ENCODE data around the gene RPL13. TPM values are rescaled to one million over a fixed set of nuclear protein-coding genes. Genes with fewer than 3 reads are reported as not detected.

The RPL13 gene
- total RNA-seq, 1 donor from 2014 or later = 1,029 TPM

- ATAC-seq = no peak
- intact Hi-C loops (cut with micrococcal nuclease) = no loop called here
- no peak for DNase-seq
These were observed 47.0 kb downstream of the RPL13 start for GRCh38 chr16:89607453-89607852.

- ATAC-seq = no peak
- DNase-seq = no peak
- intact Hi-C loops (cut with micrococcal nuclease) = no loop called here
These were observed 47.7 kb downstream of the RPL13 start for GRCh38 chr16:89607937-89608740.

GRCh38 chr16:89610108-89610453 is 49.6 kb downstream of the RPL13 start:
- DNase-seq = no peak
- intact Hi-C loops (cut with micrococcal nuclease) = no loop called here
- no peak for ATAC-seq

- no peak for ATAC-seq
- intact Hi-C loops (cut with micrococcal nuclease) = no loop called here
These were observed 52.1 kb downstream of the RPL13 start for GRCh38 chr16:89612415-89613166.

GRCh38 chr16:89613231-89613953 is 52.9 kb downstream of the RPL13 start, which contains the start of gene DPEP1:
Gene DPEP1, plus strand, starts transcription at chr16:89613642. Its CDS starts 16,769 bp downstream, at chr16:89630411.
- intact Hi-C loops (cut with micrococcal nuclease) = no loop called here
- DNase-seq (no peak), ATAC-seq (no peak)

More at GRCh38 chr16:89612415-89613166, 52.1 kb downstream of the RPL13 start:
- DNase-seq = no peak

GRCh38 chr16:89613954-89614459 is 53.5 kb downstream of the RPL13 start:
- DNase-seq (no peak), ATAC-seq (no peak)
- intact Hi-C loops (cut with micrococcal nuclease) = no loop called here

Other genes with a start within 250 kb of the RPL13 start
- 75.2 TPM for gene ANKRD11, start 70.1 kb upstream of the RPL13 start, total RNA-seq
- 108 TPM for gene SPG7, start 52.3 kb upstream of the RPL13 start, total RNA-seq
- not detected for gene CPNE7, start 15.1 kb downstream of the RPL13 start, total RNA-seq
- not detected for gene DPEP1, start 53.0 kb downstream of the RPL13 start, total RNA-seq
- gene CHMP1A, start 97.0 kb downstream of the RPL13 start, total RNA-seq = 36.5 TPM
- 2.6 TPM for gene SPATA33, start 97.2 kb downstream of the RPL13 start, total RNA-seq
- 23.6 TPM for gene CDK10, start 126.0 kb downstream of the RPL13 start, total RNA-seq
- 2.3 TPM for gene SPATA2L, start 141.0 kb downstream of the RPL13 start, total RNA-seq
- 13.7 TPM for gene VPS9D1, start 160.2 kb downstream of the RPL13 start, total RNA-seq
- gene ZNF276, start 160.9 kb downstream of the RPL13 start, total RNA-seq = 12.2 TPM

Measured in left ventricle myocardium superior (tissue), 1 donor.